Hematopoietic multipotent progenitor cell treated with erythropoietin and hydrocortisone succinate and interleukin-3 and kit ligand, for 4 days (in vitro differentiated cells): ENCODE measurements around the gene AXIN2.
A peak's percentile ranks its signal among the peaks of the same experiment; 100 is the strongest.
"Not testable (repeated sequence)": the region's sequence is repeated elsewhere in the genome, so short reads cannot be mapped to it uniquely, and the experiment has no call there.

Experiments
- DNase-seq: peaks from one replicate; pipeline ENCODE4 v3.0.0-alpha.2; 2015

The AXIN2 gene

DNA sequence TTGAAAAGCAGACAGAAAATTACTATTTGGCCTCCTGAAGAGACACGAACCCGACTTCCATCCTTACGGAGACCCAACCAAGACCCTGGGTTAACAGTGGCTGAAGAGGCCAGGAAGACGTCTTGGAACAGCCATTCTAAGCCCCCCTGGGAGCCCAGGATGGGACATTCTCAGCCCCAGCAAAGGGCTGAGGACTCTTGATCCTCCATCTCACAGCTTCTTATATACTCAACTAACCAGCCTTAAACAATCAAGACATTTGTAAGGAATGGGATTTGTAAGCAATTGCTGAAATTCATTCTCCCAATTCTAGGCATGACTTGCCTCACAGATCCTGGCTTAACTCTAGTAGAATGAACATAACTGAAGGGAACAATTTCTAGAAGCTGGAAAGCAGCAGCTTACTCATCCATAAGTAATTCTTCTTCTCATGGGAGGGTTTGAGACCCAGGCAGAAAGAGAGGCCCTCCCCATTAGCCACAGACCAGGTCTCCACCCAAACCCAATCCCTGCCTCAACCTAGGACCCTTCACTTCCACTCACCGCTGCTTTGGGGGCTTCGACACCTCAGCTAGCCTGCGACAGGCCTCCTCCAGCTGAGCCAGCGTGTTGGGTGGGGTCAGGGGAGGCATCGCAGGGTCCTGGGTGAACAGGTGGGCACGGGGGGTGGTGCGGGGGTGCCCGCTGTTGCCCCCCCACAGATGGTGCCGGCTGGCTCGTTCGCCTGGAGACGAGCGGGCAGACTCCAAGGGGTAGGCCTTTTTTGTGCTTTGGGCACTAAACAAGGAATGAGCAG, 25.5 kb downstream of the AXIN2 start:
- DNase-seq, result no peak

DNA sequence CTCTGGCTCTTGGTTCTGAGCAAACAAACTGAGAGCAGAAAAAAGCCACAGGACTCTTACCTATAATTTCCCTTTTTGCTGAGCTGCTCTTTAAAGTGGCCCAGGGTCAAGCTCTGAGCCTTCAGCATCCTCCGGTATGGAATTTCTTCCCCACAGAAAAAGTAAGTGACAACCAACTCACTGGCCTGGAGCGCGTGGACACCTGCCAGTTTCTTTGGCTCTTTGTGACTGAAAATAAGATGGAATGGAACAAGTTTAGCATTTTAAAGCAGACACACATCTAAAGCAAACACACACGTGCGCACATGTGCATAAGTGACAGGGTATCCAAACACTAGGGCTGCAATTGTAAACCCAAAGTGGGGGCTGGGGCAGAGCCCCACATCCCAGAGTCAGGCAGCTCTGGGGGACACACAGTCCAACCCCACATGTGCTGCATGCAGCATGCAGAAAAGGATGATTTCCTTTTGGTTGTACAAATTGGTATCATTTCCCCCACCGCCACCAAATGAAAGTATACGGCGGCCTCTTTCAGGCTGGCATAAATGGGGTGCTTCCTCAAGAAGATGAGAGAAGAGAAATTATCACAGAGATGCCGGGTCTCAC, 27.5 kb downstream of the AXIN2 start:
- DNase-seq, result no peak

DNA sequence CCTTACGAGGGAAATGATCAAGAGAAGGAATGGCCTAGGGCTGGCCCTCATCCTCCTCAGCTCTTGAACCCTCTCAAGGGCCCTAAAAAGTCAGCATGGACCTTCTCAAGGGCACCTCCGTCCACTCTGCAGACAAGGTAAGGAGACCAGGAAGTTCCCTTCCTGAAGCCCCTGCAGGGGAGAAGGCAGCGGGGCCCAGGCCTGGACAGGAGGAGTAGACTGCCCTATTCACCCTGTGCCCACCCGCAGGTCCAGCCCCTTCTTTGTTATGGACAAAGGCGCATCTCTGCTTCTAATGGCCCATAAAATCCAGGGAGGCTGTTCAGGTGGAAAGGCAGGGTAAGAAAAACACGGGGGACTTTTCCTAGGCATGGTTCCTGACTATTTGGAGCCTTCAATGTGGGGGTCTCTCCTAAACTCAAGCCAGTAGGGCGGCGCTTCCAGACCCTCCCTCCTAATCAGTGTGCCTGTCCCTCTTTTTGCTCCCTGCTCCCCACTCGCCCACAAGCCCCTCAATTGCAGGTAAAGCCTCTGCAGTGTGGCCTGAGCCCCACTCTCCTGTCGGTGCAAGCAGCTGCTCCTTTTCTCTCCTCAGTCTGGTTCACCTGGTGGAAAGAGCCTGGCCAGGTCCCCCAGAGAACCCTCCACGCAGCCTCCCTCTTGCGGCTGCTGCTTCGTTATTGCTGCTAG, 28.2 kb downstream of the AXIN2 start:
- DNase-seq, result no peak

DNA sequence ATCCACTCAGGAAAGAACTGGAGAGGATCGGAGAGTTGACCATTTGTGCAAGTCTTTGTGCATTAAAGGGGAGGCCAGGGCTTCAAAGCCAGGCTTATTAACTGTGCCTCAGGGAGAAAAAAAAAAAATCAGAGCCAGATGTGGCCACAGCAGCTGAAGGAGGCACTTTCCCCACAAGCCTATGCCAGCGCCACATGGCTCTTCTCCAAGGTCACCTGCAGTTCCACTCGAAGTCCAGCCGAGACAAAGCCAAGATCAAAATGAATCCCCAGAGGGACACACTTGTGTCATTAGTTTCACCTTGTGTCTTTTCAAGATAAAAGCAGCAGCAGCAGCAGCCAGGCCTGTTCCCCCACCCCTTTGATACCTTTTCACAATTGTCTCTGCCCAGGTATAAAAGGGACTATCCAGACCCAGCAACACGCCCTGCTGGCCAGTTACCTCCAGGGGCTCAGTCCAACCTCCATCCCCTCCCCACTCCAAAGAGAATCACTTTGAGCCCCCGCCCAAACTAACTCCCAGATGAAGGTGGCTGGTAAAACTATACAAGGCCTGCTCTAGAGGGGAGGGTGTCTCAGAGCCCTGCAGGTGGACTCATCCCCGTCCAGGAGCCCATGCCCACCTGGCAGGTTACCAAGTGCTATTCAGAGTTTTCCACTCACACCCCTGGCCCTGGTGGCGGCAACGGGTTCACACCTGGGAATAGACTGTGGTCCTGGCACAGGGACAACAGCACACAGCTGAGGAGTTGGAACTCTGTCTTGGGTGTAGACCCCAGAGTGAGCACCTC, 29.2 kb downstream of the AXIN2 start:
- no peak for DNase-seq

DNA sequence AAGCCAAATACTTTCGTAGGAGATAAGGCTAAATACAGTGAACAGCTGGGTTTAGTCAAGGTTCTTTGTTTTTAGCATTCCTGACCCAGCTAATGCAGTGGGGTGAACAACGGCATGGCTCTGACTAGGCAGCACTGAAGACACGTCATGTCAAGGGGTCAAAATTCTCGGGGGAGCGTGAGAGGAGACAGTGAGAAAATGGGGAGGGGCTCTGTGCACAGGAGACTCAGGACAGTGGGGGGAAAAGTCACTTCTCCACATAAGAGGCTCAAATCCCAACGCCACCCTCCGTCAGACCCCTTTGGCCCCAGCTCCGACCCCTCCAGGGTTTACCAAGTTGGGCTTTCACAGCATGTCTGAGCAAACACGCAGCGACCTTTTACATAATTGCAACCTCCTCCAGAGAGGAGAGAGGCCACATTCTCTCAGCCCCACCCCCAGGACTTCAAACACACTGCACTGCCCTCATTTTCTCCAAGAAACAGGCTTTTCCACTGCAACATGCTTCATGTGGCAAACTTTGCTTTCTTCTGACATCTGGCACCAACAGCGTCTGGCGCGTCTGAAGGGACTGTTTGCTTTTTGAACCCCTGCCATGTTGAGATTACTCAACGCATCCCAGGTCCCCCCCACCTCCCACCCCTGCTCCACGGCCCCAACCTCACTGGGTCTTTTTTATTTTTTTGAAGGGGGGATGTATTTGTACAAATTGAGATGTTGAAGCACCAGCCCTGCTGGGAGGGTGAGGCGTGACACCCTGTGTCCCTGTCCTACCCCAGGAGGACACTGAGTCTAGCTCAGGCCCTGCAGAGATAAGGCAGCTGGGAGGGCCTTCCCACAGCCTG, 30.0 kb downstream of the AXIN2 start:
- DNase-seq, result no peak

DNA sequence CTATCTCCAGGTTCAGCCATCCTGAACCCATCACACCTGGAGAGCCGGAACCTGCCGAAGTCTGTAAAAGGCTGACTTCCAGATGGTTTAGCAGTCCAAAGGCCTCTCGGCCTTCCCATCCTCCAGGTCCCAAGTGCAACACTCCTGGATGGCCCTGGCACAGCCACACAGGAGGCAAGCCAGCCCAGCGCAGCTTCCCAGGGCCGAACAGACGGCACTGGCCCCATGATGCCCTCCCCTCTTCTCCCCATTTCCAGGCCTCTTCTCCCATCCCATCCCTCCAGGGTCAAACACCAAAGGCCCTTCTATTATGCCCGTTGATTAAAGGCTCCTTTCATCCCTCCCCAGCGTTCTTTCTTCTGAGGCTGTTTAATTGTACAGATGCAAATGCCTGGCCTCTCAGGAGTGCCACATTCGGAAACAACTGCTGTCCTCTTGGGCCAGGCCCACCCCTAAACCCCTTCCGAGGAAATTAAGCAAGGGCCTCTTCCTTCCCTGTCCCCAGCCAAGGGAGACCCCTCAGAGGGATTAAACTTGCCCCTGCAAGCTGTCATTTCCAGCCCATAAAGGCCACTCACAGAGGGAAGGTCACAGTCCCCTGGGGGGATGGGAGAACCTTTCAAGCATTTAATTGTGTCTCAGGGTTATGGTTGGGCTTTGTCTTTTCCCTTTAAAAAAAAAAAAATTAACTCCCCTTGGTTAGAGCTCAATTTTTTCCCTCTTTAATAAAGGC, 30.8 kb downstream of the AXIN2 start:
- no peak for DNase-seq

DNA sequence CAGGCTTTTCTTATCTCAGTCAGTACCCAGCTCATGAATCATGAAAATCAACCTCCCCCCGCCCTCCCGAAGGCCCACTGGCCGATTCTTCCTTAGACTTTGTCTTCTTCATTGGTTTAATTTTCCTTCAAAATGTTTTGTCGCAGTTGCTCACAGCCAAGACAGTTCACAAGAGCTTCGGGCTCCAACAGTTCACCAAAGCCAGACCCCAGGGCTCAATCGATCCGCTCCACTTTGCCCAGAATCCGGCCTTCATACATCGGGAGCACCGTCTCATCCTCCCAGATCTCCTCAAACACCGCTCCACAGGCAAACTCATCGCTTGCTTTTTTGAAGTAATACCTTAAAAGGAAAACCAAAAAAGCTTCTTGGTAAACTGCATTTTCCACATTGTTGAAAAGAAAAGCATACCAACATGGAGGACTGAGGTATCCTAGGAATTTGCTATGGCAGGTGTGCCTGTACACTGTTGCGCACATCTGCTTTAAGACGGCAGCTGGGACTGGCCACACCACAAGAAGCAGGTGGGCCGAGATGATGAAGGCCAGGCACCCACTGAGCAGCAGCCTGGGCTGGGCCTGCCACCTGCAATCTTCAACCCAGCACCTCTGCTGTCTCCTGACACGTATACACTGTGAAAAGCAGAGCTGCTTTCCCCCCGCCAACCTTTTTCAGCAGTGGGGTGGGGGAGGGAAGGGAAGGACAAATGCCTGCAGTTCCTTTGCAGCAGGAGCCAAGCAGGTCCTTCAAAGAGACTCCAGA, 31.5 kb downstream of the AXIN2 start:
- no peak for DNase-seq

DNA sequence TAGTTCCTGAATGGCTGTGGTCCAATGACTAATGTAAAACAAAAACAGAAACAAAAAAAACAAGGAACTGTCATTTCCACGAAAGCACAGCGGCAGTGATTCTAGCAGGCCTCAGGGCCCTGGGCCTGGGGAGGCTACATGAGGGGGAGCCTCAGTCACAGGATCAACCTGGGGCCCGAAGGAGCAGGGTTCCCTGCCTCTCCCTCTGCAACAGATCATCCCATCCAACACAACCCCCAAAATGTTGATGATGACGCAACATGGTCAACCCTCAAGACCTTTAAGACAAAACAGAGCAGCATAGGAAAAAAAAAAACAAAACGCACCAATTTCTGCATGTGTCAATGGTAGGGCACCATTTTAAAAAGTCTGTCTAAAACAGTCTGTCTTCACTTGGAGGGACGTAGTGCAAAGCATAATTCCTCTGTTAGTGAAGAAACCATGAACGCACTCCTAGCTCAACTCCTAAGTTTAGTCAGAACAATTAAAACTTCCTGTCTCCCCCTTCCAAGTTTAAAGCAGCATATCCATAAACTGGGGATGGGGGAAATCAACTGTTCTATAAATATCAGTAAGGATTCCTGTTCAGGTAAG, 32.3 kb downstream of the AXIN2 start:
- DNase-seq, result no peak

DNA sequence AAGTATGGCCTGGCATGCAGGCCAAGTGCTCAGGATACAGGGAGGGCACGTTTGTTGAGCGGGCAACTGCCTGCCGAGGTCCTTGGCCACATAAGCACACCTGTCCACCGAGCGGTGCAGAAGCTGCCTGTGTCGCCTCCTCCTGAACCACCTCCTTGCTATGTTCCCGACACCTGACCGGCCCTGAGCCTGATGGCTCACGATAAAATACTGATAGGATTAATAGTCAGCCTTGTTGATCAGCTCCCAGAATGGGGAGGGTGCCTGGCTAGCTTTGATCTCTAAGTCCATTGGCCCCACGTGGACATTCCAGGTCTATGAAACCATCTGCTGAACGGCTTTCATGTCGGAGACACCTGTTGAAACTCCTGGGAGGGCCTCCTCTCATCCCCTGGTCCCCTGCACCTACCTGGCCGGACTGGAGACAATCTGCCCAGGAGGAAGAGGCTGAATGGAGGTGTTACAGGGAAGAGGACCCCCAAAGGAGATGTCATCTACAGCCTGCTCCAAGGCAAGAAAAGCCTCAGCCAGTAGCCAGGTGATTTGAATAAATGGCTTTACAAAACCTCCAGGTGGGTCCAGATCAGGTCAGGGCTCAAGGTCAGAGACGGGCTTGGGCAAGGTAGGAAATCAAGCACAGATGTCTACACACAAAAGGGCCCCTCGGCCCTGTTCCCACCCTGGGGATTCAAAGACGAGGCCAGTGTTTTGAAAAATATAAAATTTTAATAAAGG, 33.4 kb downstream of the AXIN2 start:
- DNase-seq, result no peak

DNA sequence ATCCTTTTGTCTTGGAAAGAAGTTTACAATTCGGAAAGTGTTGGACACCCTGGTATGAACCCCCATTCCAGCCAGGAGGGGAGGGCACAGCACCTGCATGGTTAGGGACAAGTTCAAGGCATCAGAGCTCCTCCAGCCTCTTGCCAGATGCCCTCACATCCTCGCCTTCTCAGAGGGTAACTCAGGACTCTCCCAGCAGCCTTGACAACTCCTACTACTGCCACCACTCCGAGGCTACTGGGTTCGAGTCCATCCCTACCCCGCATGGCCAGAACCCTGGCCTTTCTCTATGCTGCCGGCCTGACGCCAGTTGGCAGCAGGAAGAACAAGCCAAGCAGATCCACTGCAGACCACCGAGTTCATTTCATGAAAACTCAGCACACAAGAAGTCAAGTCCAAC, 34.1 kb downstream of the AXIN2 start:
- DNase-seq, result no peak

DNA sequence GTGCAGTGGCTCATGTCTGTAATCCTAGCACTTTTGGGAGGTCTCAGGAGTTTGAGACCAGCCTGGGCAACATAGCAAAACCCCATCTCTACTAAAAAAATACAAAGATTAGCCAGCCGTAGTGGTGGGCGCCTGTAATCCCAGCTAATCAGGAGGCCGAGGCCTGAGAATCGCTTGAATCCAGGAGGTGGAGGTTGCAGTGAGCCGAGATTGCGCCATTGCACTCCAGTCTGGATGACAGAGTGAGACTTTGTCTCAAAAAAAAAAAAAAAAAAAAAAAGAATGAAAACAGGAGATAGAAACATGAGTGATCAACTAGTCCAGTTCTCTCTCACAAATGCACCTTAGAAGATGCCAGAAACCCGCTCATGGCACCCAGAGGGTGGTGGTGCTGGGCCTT, 34.6 kb downstream of the AXIN2 start:
- not testable (repeated sequence) for DNase-seq

DNA sequence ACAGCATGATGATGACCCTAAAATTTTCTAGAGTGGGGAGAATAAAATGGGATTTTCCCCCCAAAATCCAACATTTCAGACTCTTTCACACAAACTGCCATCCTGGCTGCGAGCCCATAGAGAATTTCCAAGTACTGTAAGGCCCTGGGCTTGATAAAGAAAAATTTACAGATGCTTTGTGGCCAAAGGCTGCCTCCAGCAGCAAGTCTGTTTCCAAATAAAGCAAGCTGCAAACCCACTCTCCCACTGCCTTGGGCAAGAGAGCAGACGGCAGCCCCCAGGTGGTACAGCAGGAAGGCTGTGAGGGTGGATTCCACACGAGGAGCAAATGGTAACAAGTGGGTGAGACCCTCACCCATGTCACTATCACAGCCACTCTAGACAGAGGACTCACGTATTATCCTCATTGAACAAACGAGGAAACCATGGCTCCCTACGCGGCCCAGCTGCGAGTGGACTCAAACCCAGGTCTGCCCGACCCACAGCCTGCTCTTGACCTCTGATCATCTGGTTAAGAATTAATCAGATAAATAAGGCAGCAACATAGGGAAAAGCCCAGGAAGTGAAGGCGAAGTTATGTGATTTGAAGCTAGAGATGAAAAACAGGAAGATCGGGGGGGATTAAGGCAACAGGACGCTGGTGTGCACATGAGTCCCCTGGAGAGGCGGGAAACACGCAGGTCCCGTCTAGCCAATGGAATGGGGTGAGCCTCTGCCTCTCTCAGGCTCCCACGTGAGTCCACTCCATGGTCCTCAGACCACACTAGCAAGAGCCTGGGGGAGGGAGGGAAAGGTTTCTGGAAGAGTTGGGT, 37.4 kb downstream of the AXIN2 start:
- DNase-seq, result no peak

DNA sequence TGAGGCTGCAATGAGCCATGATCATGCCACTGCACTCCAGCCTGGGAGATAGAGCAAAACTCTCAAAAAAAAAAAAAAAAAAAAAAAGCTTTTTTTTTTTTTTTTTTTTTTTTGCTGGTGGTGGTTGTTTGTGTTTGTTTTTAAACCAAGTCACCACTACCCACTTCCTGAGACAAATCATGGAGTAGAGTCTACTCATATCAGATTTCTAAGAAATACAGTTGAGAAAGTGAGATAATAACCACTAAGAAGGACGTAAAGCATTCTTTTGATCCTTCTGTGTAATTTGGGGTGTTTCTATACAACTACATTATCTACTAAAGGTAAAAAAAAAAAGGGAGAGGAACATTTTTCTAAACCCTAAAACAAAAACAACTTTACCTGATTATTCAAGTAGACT, 38.0 kb downstream of the AXIN2 start:
- peak; percentile 48 for DNase-seq

DNA sequence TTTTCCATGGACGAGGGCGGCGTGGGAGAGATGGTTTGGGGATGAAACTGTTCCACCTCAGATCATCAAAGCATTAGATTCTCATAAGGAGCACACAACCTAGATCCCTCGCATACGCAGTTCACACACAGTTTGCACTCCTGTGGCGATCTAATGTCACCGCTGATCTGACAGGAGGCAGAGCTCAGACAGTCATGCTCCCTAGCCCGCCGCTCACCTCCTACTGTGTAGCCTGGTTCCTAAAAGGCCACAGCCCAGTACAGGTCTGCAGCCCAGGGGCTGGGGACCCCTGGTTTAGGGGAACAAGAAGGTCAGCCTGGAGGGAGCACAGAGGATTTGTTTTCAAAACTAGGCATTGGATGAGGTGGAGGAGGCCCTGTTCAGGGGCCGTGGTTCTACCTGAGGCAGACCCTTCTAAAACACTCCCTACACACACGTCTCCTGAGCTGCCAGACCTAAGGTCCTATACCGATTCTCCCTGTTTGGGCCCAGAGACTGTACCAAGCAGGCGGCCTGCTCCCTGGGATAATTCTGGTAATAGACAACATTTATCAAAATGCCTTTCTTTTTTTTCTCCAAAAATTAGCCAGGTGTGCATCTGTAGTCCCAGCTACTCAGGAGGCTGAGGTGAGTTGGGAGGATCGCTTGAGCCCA, 38.6 kb downstream of the AXIN2 start:
- DNase-seq, result no peak

DNA sequence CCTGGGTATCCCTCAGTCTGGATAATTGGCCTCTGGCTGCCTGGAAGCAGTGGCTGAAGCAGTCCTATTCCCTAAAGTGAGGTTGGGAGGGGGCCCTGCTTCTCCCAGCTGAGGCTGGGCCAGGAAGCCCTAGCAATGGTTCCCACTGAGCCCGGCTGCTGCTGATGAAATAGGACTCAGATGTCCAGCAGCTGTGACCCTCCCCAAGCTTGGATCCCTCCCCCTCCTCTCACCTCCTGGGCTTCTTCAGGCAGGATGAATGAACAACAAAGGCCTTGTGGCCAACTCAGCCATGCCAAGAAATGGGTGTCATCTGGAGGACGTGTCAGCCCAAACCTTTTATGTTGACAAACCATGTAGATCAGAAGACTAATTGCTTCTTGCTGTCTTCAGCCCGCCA, 42.0 kb downstream of the AXIN2 start:
- DNase-seq, result no peak

DNA sequence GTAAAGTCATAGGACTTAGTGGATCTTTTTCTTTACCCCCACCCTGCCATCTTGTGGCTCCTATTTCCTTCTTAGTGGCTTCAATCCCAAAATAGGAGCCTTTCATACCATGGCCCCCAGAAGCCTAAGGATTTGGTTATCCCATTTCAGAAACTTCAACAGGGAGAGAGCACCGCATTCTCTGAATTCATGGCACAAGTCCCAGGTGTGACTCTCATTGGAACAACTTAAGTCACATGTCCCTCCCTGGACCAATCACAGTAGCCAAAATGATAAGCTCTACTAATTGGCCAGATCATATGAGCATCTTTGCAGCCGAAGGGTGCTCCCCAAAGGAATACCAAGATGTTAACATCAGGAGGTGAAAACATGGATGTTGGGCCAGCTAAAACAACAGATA, 43.2 kb downstream of the AXIN2 start:
- DNase-seq, result no peak

DNA sequence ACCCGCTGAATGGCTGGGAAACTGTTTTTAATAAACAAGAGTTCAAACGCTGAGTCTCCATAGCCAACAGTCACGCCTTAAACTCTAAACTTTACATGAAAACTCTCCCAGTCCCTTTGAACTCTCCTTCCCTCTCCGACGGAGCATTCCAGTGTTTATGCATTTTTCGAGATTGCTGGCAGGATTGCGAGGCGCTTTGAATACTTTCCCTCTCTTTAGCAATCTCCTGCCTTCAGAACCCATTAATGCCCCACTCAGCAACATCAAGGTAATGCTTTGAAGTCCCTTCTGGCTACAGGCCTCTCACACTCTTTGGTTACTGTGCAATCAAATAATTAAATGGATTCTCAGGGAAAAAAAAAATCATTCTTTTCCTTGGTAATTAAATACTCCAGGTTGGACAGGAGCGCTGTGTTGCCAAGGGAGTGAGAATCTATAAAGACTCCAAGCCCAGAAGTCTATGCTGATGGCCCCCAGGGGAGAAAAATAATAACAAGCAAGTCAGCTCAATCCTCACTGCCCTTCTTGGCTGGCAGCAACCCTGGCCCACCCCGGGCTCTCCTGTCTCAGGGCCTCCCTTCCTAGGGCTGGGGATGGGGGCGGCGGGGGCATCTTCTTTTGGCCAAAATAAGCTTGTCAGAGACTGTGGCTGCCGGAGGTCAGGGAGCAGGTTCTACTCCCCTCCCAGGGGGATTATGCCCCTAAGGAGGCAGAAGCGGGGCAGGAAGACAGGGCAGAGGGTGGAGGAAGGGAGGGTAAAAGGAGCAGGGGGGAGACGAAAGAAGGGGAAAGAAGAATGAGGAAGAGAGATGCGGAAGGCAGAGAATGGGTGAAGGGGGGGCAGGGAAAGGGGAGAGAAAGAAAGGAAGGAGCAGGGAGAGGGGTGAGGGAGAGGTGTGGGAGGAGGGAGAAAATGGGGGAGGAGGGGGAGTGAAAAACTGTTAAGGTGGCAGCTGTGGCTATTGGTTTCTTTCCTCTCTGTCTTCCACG, 45.2 kb downstream of the AXIN2 start:
- DNase-seq, result no peak
